Fibroblast of peridontal ligament (primary cell): ENCODE data around the gene DLGAP1.
A peak's percentile ranks its signal among the peaks of the same experiment; 100 is the strongest.

Experiments used
- DNase-seq: peaks from one replicate; pipeline ENCODE4 v3.0.0-alpha.2; 2010; ENCODE audit errors: extremely low read depth

The DLGAP1 gene

GRCh38 chr18:3450799-3451182 lies 1004.3 kb downstream of the DLGAP1 start:
- DNase-seq, result no peak

DNA sequence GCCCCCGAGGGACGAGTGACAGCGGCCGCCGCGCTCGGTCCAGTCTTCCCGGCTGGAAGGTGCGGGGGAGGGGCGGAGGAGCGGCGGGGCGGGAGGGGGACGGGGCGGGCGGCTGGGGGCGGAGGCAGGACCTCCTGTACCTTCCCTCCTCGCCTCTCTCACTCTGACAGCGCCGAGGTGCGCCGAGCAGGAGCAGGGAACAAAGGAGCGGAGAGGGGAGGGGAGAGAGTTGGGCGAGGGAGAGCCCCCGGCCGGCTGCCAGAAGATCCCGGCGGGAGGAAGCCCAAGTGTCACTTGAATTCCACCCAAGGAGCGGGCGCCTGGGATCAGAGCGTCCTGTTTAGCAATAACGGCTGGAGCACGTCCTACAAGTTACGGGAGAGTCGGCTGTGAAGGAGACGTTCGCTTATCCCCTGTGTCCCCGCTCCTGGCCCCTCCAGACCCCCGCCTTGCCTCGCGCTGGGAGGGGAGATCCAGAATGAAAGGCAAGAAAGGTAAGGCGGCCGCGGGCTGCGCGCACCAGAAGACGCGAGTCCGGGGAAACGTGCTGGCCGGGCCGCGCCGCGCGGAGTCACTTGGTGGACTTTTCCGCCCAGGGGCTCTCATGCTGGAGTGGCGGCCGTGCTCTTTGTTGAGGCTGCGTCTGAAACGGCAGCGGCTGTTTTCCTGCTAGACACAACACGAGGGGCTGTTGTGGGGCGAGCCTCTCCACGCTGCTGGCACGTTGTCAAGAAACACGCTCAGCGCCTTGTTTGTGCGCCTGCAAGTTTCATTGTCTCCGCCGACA lies 1004.9 kb downstream of the DLGAP1 start, which contains the start of gene TGIF1:
TSS of gene TGIF1 (plus strand) at position 161 of the 787 bp plus-strand sequence. CDS start at position 479, 318 bp downstream.
- DNase-seq, result peak; percentile 82

DNA sequence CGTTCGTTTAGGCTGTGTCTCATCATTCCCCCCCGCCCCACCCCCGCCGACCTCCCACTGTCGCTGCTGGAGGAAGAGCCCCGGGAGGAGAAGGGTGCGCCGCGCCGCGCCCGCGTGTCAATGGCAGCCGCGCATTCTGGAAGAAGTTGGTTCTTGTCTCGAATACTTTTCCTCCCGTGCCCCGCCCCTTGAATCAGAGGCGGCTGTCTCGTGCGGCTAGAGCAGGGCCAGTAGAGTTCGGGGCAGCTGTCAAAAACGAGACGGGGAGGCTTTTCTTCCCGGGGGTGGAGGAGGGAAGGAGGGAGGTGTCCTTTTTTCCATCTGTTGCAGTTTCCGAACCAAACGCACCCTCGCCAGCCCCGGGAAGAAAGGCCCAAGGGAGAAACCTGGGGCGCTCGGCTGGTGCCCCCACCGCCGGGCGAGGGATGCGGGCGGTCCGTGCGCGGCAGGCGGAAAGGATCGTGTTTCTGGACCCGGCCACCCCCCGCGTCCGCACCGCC lies 1005.5 kb downstream of the DLGAP1 start:
- no peak for DNase-seq

GRCh38 chr18:3448838-3449511 lies 1006.1 kb downstream of the DLGAP1 start:
- DNase-seq, result peak; percentile 94

DNA sequence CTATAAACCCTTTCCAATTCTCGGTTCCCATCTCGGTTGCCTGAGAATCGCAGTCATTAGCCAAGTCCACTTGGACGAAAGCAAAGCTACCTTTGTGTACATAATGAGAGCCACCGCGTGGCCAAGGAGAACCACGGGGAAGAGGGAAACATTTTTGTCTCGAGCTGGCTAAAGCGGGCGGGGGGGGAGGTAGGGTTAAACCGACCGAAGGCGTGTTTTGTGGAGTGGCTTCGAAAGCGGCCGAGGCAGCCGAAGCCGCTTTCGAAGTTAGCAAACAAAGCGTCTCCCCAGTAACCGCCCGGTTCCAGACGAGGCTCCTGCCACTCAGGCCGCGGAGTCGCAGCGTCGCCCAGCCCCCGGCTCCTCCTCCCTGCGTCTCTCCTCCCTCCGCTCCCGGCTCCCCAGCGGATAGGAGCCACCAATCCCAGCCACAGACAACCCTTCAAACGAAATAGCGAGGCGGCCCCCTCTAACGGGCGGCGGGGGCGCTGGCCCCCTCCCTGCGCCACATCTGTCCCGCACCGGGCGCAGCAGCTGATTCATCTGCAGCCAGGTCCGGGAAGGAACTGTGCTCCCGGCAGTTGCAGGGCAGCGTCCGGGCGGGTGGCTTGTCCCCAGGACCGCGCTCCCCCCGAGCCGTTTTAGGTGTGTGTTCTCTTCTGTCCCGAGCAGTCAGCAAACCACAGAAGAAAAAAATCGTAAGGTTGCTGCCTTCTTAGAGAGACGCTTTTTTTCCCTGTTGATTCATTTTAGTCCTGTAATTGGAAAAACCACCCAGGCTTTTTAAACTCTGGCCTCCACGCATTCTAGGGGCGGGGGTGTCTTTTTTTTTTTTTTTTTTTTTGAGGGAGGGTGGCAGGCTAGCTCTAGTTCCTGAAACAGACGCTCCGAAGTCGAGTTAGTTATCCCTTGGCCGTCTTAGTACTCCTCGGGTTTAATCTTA lies 1006.9 kb downstream of the DLGAP1 start:
- peak; percentile 94 for DNase-seq

DNA sequence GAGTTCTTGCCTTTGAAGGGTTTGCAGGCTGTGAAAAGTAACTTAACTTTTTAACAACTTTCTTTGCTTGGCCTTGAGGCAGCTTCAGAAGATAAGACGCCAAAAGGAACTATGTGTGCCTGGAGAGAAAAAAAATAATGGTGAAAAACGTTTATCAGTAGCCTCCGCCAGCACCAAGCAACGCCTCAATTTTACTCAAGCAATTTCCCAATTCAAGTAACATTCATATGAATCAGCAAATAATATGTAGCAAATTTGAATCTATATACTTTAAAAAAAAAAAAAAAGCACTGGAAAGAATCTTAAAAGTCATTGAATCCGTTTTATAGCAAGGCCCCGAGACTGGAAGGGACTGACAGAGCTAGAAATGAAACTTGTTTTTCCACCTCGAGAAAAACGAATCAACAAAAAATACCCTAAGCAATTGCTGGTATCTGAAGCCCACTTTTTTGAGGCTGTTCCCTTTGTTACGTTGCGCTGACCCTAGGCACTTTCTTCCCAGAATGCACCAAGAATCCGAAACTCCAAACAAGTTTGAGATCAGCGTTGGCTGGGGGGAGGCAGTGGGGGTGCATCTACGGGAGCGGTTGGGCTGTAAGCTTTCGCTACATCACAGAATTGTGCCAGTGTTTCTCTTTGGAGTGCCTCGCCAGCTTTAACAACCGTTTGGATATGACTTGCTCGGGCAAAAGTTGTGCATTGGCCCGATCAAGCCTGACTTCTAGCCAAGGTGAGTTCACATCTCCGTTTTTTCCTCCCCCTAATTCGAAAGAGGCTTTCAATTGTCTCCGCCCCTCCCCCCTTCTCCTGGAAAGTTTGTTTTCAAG lies 1007.8 kb downstream of the DLGAP1 start:
- DNase-seq, result peak; percentile 74
